GM21786 (cell line): ENCODE results near the gene TACC3.

Experiments used
- ATAC-seq: cut with Tn5 transposase; IDR thresholded peaks from one replicate; pipeline ENCODE4 v1.9.1; 2021; ENCODE audit not compliant: unreplicated experiment

The TACC3 gene

DNA sequence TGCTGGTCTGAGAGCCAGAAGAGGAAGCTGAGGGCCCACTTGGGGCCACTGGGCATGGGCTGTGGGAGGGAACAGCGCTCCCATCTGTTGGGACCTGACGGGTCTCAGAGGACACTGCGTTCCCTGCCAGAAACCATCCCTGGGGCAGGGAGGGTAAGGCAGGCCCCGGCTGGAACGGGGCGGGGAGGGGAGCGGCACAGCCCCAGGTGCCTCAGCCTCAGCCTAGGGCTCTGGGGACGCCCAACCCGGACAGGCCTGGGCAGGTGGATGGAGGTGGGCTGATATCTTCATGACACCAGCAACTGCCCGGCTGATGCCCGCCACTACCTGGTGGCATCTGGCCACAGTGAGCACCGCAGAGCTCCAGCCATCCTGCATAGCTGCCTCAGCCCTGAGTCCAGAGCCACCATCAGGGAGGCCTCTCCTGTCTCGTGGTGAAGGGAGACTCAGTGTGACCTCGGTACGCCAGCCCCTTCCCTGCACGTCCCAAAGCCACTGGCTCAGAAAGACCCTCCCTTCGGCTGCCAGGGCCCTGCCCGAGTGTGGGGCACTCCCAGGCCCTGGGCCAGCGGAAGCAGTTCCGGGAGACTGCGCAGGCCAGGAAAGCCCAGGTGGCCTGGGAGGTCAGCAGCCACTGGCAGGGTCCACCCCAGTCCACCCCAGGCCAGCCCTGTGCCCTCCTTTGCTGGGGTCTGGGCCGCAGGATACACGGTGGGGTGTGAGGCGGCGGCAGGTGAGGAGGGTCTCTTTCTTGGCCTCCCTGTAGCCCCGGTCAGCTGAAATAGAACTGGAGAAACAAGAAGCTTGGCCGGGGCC is 37.2 kb downstream of the TACC3 start:
- no peak for ATAC-seq

DNA sequence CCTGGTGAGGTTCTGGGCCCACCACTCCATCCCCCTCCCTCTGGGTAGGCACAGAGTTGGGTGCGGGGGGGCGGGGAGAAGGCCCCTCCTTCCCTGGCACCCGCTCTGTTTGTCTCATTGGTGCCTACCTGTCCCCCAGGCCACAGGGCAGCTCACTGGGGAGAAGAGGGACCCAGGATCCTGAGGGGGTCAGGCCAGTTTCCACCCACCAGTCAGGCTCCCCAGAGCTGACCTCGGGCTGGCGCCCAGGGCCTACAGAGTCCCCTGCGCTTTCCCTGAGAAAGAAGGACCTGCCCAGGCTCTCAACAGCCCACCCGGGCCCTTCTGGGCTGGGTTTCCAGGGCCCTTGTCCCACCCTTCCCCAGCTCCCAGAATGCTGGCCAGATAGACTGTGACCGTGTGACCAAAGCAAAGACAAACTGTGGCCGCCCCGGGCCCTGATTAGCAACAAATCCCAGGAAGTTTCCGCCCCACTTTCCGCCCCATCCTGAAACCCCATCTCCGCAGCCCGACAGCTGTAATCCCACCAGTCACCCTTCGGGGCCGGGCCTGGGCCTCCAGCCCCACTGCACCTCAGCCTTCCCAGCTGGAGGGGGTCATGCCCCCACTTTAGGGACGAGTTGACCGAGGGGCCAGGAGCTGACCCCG is 38.0 kb downstream of the TACC3 start:
- no peak for ATAC-seq

DNA sequence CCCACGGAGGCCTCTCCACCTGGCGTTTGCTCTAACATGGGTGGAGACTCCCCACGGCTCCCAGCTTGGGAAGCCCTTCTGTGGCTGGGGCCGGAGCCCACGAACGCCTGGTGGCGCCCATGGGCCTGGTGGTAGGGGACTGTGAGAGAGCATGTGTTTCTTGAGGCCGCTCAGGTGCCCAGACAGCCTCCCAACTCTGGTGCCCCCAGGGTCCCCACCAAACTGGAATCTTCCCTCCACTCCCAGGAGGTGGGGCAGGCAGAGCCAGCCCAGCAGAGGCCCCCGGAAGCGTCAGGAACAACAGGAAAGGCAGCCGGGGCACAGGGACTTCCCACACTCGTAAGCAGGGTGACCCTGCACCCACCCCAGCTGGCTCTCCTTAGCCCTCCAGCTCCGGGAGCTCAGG is 38.5 kb downstream of the TACC3 start:
- no peak for ATAC-seq

DNA sequence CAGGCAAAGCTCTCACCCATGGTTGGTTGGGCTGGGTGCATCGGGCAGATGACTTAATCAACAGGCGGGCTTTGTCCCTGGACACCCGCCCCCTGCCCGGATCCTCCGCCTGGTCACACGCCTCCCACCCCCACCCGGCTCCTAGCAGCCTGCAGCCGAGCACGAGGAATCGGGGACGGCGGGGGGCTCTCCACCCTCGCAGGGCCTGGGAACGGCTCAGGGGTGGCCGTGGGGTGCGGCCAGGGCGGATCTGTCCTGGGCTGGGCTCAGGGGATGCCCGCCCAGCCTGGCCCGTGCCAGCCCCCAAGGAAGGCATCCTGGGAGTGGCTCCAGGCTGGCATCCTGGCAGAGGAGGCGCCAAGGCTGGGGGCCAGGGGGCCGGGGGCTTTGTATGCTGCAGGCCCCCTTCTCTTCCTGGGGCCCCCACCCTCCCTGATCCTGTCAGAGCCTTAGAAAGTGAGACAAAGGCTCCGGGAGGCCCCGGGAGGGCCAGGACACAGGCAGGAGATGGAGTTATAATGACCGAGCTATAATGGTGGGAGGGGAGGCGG is 39.3 kb downstream of the TACC3 start:
- no peak for ATAC-seq

DNA sequence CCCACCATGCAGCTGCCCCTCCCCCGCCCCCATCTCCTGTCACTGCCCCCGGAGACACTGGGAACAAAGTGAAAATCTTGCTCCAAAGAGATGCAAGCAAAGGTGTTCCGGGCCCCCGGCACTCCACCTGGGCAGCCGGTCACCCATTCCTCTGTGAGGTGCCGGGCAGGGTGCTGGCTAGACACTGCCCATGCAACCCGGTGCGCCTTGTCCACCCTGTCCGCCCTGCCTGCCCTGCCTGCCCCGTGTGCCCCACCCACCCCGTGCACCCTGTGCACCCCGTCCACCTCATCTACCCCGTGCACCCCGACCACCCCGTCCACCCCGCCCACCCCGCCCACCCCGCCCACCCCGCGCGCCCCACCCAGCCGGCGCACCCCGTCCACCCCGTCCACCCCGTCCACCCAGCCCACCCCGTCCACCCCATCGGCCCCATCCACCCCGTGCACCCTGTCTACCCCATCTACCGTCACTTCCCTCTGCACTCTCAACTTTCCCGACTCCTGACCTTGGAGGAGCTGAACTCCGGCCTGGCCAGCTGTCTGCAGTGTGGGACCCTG is 39.9 kb downstream of the TACC3 start:
- no peak for ATAC-seq

DNA sequence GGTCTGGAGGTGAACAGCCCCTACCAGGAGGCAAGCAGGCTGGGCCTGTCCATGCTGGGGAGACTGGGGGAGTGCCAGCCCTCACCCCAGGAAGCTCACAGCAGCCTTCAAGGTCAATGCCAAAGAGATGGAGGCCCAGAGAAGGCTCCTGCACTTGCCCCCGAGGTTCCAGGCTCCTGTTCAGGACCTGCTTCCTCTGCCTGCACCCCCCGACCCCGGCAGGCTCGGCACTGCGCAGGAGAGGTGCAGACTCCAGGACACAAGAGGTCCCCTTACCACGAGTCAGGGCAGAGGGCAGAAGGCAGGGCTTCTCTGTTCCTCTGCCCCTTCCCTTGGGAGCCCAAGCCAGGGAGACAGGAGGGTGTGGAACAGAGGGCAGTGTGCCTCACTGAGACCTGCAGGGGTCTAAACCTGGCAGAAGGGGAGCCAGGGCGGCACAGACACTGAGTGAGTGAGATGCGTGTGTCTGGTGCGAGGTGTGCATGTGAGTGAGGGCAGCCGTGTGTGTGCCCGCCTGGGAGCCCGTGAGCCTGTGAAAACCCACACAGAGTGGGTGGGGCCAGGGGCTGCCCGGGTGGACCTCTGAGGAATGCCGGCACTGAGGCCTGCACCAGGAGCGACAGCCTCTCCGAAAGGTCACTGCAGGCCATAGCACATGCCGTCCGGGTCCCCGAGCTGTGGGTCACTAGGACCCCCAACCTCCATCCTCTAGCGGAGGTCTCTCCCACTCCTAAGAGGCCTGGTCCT is 41.1 kb downstream of the TACC3 start:
- ATAC-seq, result no peak

DNA sequence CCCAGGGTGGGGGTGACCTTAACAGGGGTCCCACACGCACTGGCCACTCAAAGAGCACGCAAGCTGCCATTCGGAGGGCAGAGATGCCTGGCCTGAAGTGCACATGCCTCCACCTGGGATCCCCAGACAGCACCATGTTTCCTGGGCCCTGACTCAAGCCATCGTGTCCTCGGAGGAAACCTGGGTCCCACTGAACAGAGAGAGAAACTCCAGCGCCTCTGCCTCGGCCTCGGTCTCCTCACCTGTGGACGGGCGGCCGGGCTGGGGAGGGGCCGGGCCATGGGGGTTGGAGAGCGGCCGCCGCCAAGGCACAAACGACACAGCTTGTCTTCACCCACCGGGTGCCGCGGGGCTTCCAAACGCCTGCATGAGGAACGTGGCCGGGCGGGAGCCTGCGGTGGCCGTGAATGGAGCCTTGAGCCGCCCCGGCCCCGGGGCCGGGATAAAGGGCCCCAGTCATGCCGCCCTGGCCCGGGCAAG is 41.8 kb downstream of the TACC3 start:
- no peak for ATAC-seq

DNA sequence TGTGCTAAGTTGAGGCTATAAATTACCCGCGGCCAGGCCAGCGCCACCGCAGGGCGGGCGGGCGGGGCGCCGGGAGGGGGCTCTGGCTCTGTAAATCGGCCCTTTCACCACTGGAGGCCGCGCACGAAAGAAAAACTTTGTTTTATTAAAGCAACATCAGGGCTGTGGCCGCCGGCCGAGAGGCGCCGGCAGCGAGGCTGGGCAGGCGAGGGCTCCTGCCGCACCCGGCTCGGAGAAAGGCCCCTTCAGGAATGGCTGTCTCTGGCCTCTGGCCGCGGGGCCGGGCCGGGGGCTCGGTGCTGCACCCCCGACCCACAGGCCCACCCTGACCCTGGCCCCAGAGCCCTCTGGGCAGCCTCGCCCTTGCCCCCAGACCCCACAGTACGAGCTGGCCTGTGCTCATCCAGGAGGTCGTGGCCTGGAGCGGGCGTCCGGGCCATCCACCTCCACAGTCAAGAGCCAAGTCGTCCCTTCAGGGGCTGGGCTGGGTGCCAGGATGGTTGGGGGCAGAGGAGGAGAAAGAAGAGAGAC is 42.3 kb downstream of the TACC3 start:
- ATAC-seq, result no peak

DNA sequence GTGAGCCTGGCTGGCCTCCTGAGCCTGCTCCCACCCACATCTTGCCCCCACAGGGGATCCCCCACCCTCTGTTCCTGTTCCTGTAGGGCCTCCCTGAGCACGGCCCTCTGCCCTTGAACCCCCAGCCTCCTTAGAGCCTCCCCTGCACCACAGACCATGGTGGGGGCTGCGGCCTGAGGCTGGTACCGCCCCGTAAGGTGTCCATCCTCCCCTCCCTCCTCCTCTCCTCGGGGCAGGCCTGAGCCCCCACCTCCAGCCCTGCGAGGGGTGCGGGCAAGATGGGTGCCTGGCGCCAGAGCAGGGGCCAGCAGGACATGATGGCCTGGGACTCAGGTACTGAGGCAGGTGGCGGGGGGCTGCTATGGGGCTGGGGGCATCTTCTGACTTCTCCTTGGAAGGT is 43.3 kb downstream of the TACC3 start:
- ATAC-seq, result no peak

DNA sequence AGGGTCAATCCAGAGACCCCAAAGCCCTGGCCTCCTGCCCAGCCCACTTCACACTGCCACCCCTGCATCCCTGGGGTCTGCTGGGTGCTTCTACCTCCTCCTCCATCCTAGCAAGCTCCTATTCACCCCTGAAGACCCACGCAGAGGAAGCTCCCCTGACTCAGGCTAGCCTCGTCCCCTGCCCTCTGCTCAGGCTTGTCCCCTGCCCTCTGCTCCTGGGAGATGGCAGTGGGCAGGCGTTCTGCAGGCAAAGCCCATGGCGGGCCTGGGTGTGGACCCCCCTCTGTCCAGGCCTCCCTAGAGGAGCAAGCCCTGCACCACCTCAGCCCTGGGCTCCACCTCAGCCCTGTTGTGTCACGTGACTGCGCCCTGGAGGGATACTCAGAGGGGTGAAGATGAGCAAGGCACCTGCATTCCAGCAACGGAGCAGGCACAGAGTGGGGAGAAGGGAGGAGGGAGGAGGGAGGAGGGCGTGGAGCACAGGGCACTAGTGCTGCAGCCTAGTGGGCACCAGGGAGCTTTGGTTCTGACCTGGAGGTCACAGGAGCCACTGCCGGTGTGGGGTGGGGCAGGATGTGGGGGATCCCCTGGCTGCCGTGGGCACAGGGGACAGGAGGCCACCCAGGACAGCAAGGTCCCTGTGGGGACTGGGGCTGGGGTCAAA is 44.2 kb downstream of the TACC3 start:
- no peak for ATAC-seq

DNA sequence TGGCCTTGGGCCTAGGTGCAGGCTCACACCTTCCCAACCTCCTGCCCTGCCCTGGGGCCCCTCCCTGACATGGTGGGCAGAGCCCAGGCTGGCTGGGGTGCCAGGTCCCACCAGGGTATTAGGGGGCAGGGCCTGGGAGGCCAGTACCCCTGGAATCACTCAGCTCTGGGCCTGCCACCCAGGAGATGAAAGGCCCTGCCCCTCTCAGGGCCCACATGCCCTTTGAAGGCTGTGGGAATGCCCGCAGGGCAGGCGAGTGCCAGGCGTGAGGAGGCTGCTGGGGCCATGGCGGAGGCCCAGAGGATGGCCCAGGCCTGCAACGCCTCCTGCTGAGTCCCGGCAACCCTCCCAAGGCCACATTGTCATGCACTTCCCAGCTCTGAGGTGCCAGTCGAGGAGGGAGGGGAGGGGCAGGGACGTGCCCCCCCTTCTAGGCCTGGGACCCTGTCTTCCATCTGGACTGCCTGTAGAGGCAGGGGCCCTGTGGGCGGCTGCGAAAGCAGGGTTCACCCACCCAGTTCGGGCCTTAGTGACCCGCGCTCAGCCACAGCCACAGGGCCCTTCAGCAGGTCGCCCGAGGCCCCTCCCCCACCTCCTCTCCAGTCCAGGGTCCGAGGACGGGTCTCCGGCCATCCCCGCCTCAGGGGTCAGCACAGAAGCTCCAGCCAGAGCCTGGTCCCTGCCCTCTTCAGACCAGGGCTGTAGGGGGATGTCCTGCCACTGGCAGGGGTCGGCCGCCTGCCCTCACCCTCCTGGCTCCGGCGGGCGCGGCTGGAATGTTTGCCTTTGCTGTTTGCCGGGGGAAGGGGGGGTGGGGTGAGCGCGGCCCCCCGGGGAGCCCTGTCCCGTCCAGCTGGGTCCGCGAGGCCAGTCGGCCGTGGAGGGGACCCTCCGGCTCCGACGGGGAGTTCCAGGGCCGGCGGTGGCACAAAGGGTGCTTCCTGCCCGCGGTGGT is 45.1 kb downstream of the TACC3 start:
- ATAC-seq, result no peak

DNA sequence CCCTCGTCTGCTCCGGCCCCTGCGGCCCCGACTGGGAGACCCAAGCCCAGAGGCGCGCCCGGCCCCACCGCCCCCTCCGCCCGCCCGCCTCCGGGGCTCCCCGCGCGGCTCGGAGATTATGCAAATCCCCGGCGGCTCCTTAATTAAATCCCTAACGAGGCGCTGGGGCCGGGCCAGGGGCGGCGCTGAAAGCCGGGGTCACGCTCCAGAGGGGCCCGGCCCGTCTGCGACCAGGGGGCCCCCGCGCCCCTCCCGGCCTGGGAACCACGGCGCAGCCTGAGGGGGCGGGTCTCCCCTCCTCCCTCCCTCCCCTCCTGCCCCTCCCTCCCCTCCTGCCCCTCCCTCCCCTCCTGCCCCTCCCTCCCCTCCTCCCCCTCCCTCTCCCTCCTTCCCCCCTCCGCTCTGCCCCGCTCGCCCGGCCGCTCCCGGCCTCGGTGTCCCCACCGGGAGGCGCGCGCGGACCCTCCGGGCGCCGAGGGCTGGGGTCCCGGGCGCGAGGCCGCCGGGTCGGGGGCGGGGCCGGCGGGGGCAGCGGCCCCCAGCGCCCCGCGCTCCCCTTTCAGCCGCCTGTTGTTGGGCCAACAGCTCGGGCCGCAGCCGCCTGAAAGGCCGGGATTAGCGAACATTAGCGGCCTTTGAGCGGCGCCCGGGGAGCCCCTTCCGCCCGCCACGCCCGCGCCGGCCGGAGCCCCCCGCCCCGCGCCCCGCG is 45.9 kb downstream of the TACC3 start:
- ATAC-seq, result no peak

DNA sequence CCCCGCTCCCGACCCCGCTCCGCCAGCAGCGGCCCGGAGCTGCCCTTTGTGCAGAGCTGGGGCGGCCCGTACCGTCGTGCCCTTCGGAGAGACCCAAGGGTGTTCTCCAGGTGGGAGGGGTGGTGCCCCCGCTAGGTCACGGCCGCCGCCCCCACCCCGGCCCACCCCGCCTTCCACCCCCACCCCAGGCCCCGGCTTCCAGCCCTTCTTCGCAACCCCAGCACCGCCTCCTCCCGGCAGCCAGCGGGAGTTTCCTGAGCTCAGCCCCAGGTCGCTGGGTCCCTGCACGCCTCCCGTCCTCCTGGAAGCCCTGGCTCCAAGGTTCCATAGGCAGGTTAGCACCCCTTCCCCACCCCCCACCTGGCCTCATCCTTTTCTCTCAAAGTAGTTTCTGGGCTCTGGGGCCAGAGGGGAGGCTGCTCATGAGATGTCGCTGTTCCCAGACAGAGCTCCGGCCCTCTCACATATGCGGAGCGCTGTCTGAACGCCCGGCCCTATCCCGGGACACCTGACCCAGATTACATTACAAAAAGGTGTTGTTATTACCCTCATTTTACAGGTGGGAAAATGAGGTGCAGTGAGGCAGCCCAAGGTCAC is 46.5 kb downstream of the TACC3 start:
- no peak for ATAC-seq

DNA sequence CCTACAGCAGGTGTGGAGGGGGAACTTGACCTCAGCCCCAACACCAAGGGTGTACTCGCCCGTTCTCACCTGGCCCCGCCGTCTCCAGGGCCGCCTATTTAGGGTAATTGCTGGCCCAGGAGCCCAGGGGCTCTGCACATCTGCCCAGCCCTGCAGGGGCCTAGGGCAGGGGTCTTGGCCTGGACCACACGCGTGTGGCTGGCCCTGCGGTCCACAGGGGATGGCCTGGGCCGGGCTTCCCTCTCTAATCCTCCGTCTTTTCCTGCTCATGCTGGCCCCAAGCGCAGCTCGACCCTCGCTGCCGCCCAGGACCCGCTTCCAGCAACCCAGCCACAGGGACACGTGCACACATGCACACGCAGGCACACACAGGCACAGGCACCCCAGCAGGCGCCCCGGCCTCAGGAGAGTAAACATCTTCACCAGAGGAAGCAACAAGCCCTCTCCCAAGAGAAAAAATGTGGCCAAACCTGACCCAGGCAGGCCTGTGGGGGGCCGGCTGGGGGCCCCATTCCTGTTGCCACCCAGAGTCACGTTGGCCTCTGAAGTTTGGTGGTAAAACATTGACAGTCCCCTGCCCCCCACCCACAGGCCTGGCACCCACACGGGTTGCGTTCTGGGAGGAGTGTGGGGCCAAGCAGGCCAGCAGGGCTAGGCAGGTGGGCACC is 47.2 kb downstream of the TACC3 start:
- ATAC-seq, result no peak

DNA sequence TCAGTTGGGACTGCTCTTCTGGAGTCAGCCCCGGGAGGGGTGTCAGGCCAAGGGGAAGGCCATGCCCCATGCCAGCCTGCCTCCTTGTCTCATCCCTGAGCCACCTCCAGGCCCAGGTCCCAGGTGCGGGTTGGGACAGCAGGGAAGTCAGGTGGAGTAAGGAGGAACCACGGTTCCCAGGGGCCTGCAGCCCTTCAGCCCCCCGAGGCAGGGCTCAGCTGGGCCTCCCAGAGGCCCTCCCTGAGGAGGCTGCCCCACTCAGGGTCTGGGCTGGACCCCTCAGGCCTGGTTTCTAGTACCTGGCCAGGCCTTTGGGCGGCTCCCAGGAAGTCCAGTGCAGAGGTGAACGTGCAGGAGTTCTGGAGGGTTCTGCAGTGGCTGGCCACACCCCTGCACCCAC is 48.4 kb downstream of the TACC3 start:
- ATAC-seq, result no peak

DNA sequence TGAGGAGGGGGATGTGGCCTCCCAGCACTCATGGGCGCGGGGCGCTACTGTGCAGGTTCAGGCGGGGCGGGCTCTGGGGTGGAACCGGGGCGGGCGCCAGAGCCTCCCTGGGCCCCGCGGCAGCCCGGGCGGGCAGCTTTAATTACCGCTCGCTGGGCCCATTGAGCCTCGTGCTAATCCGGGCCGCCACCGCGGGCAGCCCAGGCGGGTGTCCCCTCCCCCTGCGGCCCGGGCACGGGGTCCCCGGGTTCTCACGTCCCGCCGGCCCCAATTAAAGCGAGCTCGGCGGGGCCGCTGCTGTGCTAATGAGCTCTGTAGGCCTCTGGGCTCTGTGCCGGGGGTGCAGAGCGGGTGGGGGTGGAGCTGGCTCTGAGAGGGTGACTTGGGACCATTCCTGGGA is 48.9 kb downstream of the TACC3 start:
- ATAC-seq, result no peak

DNA sequence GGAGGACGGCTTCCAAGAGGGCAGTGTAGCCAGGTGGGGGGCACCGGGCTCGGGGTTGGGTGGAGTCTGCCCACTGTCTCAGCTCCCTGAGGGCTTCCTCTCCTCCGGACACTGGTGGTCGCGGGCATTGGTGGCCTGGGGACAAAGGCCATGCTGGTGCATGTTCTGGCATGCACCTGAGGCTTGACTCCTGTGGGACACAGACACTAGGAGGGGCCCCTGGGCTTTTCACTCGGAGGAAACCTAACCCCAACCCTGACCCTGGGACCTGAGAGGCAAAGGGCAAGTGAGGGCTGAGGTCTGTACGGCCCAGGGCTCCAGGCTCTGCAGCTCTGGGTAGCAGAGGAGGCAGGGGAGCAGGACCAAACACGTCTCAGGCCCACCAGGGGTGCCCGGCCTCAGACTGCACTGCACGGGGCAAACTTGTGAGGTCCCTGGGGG is 49.5 kb downstream of the TACC3 start:
- ATAC-seq, result no peak
